Heart right ventricle (tissue), 16 donors: ENCODE measurements around the gene RAB6A. TPM values are rescaled to one million over a fixed set of nuclear protein-coding genes. Genes with fewer than 3 reads are reported as not detected.

Experiments used
- ATAC-seq, 8 donors: fragments of 200-7000 bp; cut with Tn5 transposase; one replicate each; pipeline ENCODE4 v1.9.1; 2020; ENCODE audit warnings: mild to moderate bottlenecking in 8 of 8, moderate library complexity in 8 of 8, moderate number of reproducible peaks in 1 of 8
- DNase-seq, 2 donors: peaks; one replicate each; pipeline ENCODE4 v3.0.0-alpha.2; 2020
- H3K27ac ChIP-seq, 10 donors: fragments of 200-600 bp; sonication (generic) in 2 of 10; one replicate each; pipeline versions ENCODE4 v1.5.0 to v1.8.0; 2020 to 2022; ENCODE audit warnings: mild to moderate bottlenecking in 3 of 10
- H3K27me3 ChIP-seq, 7 donors: fragments of 200-600 bp; one replicate each; pipeline ENCODE4 v1.8.0; 2021 to 2022; ENCODE audit warnings: mild to moderate bottlenecking in 2 of 7
- H3K36me3 ChIP-seq, 9 donors: fragments of 200-600 bp; sonication (generic) in 1 of 9; one replicate each; pipeline versions ENCODE4 v1.5.0 to v1.8.0; 2020 to 2022; ENCODE audit warnings: mild to moderate bottlenecking in 2 of 9
- H3K4me1 ChIP-seq, 9 donors: fragments of 200-600 bp; sonication (generic) in 1 of 9; one replicate each; pipeline versions ENCODE4 v1.5.0 to v1.8.0; 2020 to 2022; ENCODE audit warnings: mild to moderate bottlenecking in 4 of 9
- H3K4me3 ChIP-seq, 10 donors: fragments of 200-600 bp; sonication (generic) in 2 of 10; one replicate each; pipeline versions ENCODE4 v1.5.0 to v1.8.0; 2020 to 2022; ENCODE audit warnings: mild to moderate bottlenecking in 7 of 10, moderate library complexity in 2 of 10
- H3K9me3 ChIP-seq, 11 donors: fragments of 200-600 bp in 10 of 11; sonication (generic) in 2 of 11; one replicate each; pipeline versions ENCODE4 v1.5.0 to v1.8.0; 2013 to 2022; ENCODE audit warnings: mild to moderate bottlenecking in 2 of 11, control low read depth in 1 of 11, moderate library complexity in 1 of 11
- WGBS, 2 donors: extraction: QIAGEN DNeasy Blood & Tissue Kit; methylation state at CpG; one replicate each; pipeline ENCODE4 v1.1.7; 2013; ENCODE audit warnings: inconsistent platforms in 1 of 2; 5-methylcytosine and 5-hydroxymethylcytosine counted together
- intact Hi-C, 10 donors: fragments of 100-400 bp; cut with DNase I; formaldehyde crosslinking; loops; one replicate each; pipeline versions ENCODE4 v1.11.1 to v1.14.2; 2022
- polyA plus RNA-seq, 2 donors: library from polyadenylated mRNA; stranded (reverse); fragments of 200-250 nt; gene quantifications; one replicate each; pipeline ENCODE4 v1.2.3, GENCODE V29; 2013
- total RNA-seq, 10 donors: library from RNA; stranded (reverse); fragmentation: NEBNext Ultra II Directional in 3 of 10; extraction: Animal tissue kit (Norgen Biotek cat#: 25700) in 3 of 10; gene quantifications; one replicate each; pipeline versions ENCODE4 v1.2.1 to v1.2.4, GENCODE V29; 2021 to 2023
- TF ChIP-seq, protein P1 (sequence below), 9 donors: fragments of 200-600 bp; sonication (generic) in 2 of 9; IDR thresholded peaks; one replicate each; pipeline versions ENCODE4 v1.5.0 to v1.8.0; 2021 to 2022; ENCODE audit warnings: antibody characterized with exemption in 9 of 9, mild to moderate bottlenecking in 5 of 9, moderate library complexity in 1 of 9
- donor health status: Arrhythmogenic right ventricular cardiomyopathy.
- donor health status: ischemic (EF 13 %, LVEDD 7.1; RV severe dilation, severe dysfunction).
- donor health status: healthy with polysubstance abuse.
- donor health status: DM: no; HTN: yes; CAD: no.
- donor health status: DM: no; HTN: no; CAD: no.
- donor health status: ischemic (EF 25% LVEDD 6.9; RV normal size, moderate dysfunction).
- donor health status: ischemic (EF 25% LVEDD 5.7; RV mildly dilated, moderate dysfunction).
- donor health status: healthy.
- donor health status: DM: yes; HTN: yes; CAD: no.
- donor health status: Ischemic cardiomyopathy.
- donor health status: ischemic (EF 35%, LVEDD 5.7; RV mildly dilated, moderate dysfunction).
- donor health status: nonischemic (EF 11% LVEDD 7.7; RV severe dilation, severe dysfunction).
- donor health status: DM: yes; HTN: yes; CAD: no.
- donor health status: PGD.
- donor health status: ischemic (EF 29% LVEDD 5.4; RV normal size, mild dysfunction).
- donor health status: nonischemic (EF 23%, LVEDD 6.1; RV moderate dilation, normal function).

The RAB6A gene
- total and polyA plus RNA-seq, 12 donors, result 39.1 to 137 (median 114) TPM

DNA sequence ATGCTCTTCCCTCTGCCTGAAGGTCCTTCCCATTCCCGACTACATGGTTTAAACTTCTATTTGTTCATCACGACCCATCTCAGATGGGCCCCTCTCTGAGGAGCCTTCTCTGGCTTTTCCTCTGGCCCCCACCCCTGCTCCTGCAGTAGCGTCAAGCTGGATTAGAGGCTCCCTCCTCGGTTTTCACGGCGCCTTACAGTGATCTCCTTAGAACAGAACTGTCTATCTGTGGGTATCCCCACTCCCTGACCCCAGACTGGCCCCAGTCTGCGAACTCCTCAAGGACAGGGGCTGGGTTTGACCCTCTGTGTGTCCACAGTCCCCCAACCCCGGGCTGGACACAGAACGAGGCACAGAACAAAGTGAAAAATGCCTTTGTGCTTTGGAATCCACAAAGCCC is 111.7 kb downstream of the RAB6A start:
- no peak overlapping the region for H3K27ac ChIP-seq

DNA sequence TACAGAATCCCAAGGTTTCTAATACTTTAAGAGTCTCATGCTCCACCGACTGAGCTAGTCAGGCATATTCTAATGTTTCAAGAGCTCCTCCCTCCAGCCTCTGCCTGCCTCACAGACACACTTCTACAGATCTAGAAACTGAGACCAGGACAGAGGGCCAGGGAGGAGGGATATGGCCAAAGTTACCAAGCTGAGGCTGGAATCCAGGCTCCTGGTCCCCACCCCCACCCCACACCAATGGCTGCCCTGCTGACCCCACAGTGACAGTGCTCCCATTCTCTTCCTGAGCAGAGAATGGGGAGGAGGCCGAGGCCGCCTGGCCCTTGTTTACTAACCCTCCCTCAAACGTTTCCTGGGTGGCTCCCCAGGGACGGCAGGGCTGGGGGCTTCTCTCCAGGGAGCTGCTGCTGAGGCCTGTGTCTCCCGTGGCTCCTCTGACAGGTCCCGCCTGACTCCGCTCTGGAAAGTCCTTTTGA is 112.3 kb downstream of the RAB6A start:
- Histone ChIP-seq H3K4me3 (no peak overlapping the region), H3K4me1 (peaks cover 0 to 33% (median 17%) of the 10 kb centered on the region in 9 donors), H3K27ac (no peak overlapping the region), H3K27me3 (peaks cover 0 to 11% (median 3%) of the 10 kb centered on the region in 7 donors), H3K9me3 (no peaks in the 10 kb centered on the region), H3K36me3 (no peaks in the 10 kb centered on the region)
- ATAC-seq (no peak), DNase-seq (no peak)
- TF ChIP-seq, protein P1, sequence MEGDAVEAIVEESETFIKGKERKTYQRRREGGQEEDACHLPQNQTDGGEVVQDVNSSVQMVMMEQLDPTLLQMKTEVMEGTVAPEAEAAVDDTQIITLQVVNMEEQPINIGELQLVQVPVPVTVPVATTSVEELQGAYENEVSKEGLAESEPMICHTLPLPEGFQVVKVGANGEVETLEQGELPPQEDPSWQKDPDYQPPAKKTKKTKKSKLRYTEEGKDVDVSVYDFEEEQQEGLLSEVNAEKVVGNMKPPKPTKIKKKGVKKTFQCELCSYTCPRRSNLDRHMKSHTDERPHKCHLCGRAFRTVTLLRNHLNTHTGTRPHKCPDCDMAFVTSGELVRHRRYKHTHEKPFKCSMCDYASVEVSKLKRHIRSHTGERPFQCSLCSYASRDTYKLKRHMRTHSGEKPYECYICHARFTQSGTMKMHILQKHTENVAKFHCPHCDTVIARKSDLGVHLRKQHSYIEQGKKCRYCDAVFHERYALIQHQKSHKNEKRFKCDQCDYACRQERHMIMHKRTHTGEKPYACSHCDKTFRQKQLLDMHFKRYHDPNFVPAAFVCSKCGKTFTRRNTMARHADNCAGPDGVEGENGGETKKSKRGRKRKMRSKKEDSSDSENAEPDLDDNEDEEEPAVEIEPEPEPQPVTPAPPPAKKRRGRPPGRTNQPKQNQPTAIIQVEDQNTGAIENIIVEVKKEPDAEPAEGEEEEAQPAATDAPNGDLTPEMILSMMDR (IDR thresholded peaks at IDR 0.05), result no peak
- intact Hi-C loops, result no loop called here
- WGBS, 2 donors, result 58 to 73% methylated on average over 8 of the region's 8 CpGs

More for the DNA sequence above, 111.7 kb downstream of the RAB6A start:
- H3K36me3 ChIP-seq, result no peaks in the 10 kb centered on the region
- TF ChIP-seq, protein P1 (IDR thresholded peaks at IDR 0.05), result no peak
- 75 to 76% methylated on average over 9 of the region's 9 CpGs for WGBS, 2 donors
- ATAC-seq (no peak), DNase-seq (no peak)
- H3K4me3 ChIP-seq, result no peak overlapping the region
- intact Hi-C loops, result no loop called here
- H3K27me3 ChIP-seq, result peaks cover 0 to 9% (median under 1%) of the 10 kb centered on the region in 7 donors
- peaks cover 0 to 33% (median 19%) of the 10 kb centered on the region in 9 donors for H3K4me1 ChIP-seq
- no peaks in the 10 kb centered on the region for H3K9me3 ChIP-seq

- H3K9me3 ChIP-seq, result no peaks in the 10 kb centered on the region
- TF ChIP-seq, protein P1 (IDR thresholded peaks at IDR 0.05), result no peak
- intact Hi-C loops, result no loop called here
- peaks cover 0 to 33% (median 17%) of the 10 kb centered on the region in 9 donors for H3K4me1 ChIP-seq
- H3K27me3 ChIP-seq, result peaks cover 0 to 12% (median 3%) of the 10 kb centered on the region in 7 donors
- H3K36me3 ChIP-seq, result no peaks in the 10 kb centered on the region
- H3K4me3 ChIP-seq, result peak overlapping the region in 1 of 10 donors; percentile 36
- peak overlapping the region in 1 of 10 donors; percentile 9 for H3K27ac ChIP-seq
- ATAC-seq (no peak), DNase-seq (no peak)
- 86 to 92% methylated on average over 9 of the region's 9 CpGs for WGBS, 2 donors
These were observed 112.8 kb downstream of the RAB6A start for GRCh38 chr11:73648121-73648520.

GRCh38 chr11:73647459-73648100 is 113.3 kb downstream of the RAB6A start:
- DNase-seq (peak; percentile 89 to 90), ATAC-seq (peak; percentile 96 to 99 (median 96))
- intact Hi-C loops, result no loop called here
- peaks cover 0 to 15% (median 3%) of the 10 kb centered on the region in 7 donors for H3K27me3 ChIP-seq
- H3K36me3 ChIP-seq, result no peaks in the 10 kb centered on the region
- WGBS, 2 donors, result 15% methylated on average over 22 to 23 of the region's 23 CpGs
- H3K4me3 ChIP-seq, result peak overlapping the region in 8 of 10 donors; percentile 1 to 48 (median 36)
- TF ChIP-seq, protein P1 (IDR thresholded peaks at IDR 0.05), result no peak
- peak overlapping the region in 2 of 10 donors; percentile 9 to 20 for H3K27ac ChIP-seq
- H3K9me3 ChIP-seq, result no peaks in the 10 kb centered on the region
- H3K4me1 ChIP-seq, result peaks cover 0 to 33% (median 17%) of the 10 kb centered on the region in 9 donors
